Colonic mucosa (tissue), 4 donors: Measurements from ENCODE around the gene AP2A2. TPM values are rescaled to one million over a fixed set of nuclear protein-coding genes. Genes with fewer than 3 reads are reported as not detected.

ENCODE experiments used
- DNase-seq: peaks from one replicate; pipeline ENCODE4 v3.0.0-alpha.2; 2020
- H3K27ac ChIP-seq: fragments of 200-600 bp; one replicate; pipeline ENCODE4 v1.8.0; 2021
- H3K27me3 ChIP-seq: fragments of 200-600 bp; one replicate; pipeline ENCODE4 v1.8.0; 2021
- H3K36me3 ChIP-seq: fragments of 200-600 bp; one replicate; pipeline ENCODE4 v1.8.0; 2021
- H3K4me1 ChIP-seq: fragments of 200-600 bp; one replicate; pipeline ENCODE4 v1.8.0; 2021; ENCODE audit warnings: mild to moderate bottlenecking
- H3K4me3 ChIP-seq: fragments of 200-600 bp; one replicate; pipeline ENCODE4 v1.8.0; 2021
- H3K9ac ChIP-seq, 2 donors: one replicate each; pipeline ENCODE4 v1.7.0; 2013; ENCODE audit warnings: control low read depth in 2 of 2, low read depth in 2 of 2, low read length in 2 of 2
- H3K9me3 ChIP-seq: fragments of 200-600 bp; one replicate; pipeline ENCODE4 v1.8.0; 2021
- intact Hi-C: fragments of 100-400 bp; cut with DNase I; formaldehyde crosslinking; loops from one replicate; pipeline ENCODE4 v1.14.1; 2022
- total RNA-seq, 2 donors: library from RNA; stranded (reverse); fragmentation: NEBNext Ultra II Directional in 1 of 2; extraction: Animal tissue kit (Norgen Biotek cat#: 25700) in 1 of 2; gene quantifications; one replicate each; pipeline ENCODE4 v1.2.1, GENCODE V29; 2021
- TF ChIP-seq, protein P1 (sequence below): fragments of 200-600 bp; IDR thresholded peaks from one replicate; pipeline ENCODE4 v1.8.0; 2022; ENCODE audit warnings: antibody characterized with exemption, mild to moderate bottlenecking
- donor health status: healthy.
- donor health status: DM: no; HTN: no; CAD: no.
- donor health status: DM: no; HTN: no; CAD: no.

Gene AP2A2
- total RNA-seq, 2 donors from 2014 or later, result 69.4 to 72.5 TPM

DNA sequence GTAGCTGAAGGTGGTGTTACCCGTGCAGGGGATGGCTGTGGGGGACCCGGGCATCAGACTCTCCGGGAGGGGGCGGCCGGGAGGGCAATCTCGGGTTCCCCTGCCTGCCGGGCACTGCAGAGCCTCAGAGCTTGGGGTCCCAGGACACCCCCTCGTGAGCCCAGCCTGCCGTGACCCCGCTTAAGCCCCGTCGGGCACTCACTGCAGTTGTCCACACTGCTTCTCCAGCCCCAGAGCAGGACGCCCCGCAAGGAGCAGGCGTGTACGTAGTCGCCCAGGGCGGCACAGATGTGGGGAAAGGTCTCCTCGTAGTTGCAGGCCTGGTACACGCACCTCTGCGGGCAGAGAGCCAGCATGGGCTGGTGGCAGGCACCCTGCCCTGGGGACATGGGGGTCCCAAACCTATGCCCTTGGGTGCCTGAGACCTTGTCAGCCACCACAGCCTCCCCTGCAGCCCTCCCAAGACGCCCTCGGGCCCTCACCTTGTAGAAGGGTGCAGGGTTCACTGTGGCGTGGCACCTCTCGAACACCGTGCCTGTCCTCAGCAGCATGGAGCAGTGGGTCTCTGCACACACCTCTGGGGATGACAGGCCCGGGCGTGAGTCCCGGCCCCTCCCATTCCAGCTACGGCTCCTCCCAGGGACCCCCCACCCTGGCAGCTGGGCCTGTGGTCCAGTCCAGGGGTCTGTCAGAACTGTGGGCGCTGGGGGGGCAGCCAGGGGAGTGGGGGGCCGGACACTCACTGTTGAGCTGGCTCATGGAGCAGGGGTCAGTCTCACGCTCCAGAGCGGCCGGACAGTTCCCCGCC, 102.0 kb downstream of the AP2A2 start:
- intact Hi-C loops, result no loop called here
- no peak overlapping the region for H3K27ac ChIP-seq
- no peaks in the 10 kb centered on the region for H3K9me3 ChIP-seq
- H3K36me3 ChIP-seq, result no peaks in the 10 kb centered on the region
- no peak overlapping the region for H3K9ac ChIP-seq
- H3K27me3 ChIP-seq, result no peaks in the 10 kb centered on the region
- H3K4me1 ChIP-seq, result no peaks in the 10 kb centered on the region
- TF ChIP-seq, protein P1, sequence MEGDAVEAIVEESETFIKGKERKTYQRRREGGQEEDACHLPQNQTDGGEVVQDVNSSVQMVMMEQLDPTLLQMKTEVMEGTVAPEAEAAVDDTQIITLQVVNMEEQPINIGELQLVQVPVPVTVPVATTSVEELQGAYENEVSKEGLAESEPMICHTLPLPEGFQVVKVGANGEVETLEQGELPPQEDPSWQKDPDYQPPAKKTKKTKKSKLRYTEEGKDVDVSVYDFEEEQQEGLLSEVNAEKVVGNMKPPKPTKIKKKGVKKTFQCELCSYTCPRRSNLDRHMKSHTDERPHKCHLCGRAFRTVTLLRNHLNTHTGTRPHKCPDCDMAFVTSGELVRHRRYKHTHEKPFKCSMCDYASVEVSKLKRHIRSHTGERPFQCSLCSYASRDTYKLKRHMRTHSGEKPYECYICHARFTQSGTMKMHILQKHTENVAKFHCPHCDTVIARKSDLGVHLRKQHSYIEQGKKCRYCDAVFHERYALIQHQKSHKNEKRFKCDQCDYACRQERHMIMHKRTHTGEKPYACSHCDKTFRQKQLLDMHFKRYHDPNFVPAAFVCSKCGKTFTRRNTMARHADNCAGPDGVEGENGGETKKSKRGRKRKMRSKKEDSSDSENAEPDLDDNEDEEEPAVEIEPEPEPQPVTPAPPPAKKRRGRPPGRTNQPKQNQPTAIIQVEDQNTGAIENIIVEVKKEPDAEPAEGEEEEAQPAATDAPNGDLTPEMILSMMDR, result no peak
- no peak overlapping the region for H3K4me3 ChIP-seq
- DNase-seq, result no peak

DNA sequence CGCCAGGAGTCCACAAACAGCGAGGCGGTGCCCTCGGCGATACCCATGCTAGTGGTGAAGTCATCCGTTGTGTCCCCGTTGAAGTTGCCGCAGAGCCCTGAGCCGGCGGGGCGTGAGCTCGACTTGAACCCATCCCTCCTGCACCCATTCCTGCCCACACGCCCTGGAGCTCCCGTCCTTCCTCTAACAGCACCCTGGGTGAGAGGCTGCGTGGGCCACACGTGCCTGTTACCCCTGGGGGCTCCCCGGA, 102.5 kb downstream of the AP2A2 start:
- no peak overlapping the region for H3K9ac ChIP-seq
- intact Hi-C loops, result no loop called here
- H3K27ac ChIP-seq, result no peak overlapping the region
- no peaks in the 10 kb centered on the region for H3K4me1 ChIP-seq
- TF ChIP-seq, protein P1, result no peak
- H3K27me3 ChIP-seq, result no peaks in the 10 kb centered on the region
- no peaks in the 10 kb centered on the region for H3K9me3 ChIP-seq
- H3K36me3 ChIP-seq, result no peaks in the 10 kb centered on the region
- no peak for DNase-seq
- H3K4me3 ChIP-seq, result no peak overlapping the region

GRCh38 chr11:1028616-1029015, 102.9 kb downstream of the AP2A2 start:
- Histone ChIP-seq H3K27me3 (no peaks in the 10 kb centered on the region), H3K4me1 (no peaks in the 10 kb centered on the region), H3K4me3 (no peak overlapping the region), H3K27ac (no peak overlapping the region), H3K9ac (no peak overlapping the region), H3K9me3 (no peaks in the 10 kb centered on the region), H3K36me3 (no peaks in the 10 kb centered on the region)
- no peak for DNase-seq
- TF ChIP-seq, protein P1, result no peak
- intact Hi-C loops, result no loop called here

GRCh38 chr11:1029051-1029450, 103.4 kb downstream of the AP2A2 start:
- Histone ChIP-seq H3K4me1 (no peaks in the 10 kb centered on the region), H3K27me3 (no peaks in the 10 kb centered on the region), H3K9me3 (no peaks in the 10 kb centered on the region), H3K9ac (no peak overlapping the region), H3K36me3 (no peaks in the 10 kb centered on the region), H3K27ac (no peak overlapping the region), H3K4me3 (no peak overlapping the region)
- no peak for DNase-seq
- TF ChIP-seq, protein P1, result no peak
- intact Hi-C loops, result no loop called here

GRCh38 chr11:1029654-1030053, 104.0 kb downstream of the AP2A2 start:
- H3K27me3 ChIP-seq, result no peaks in the 10 kb centered on the region
- DNase-seq, result no peak
- H3K36me3 ChIP-seq, result no peaks in the 10 kb centered on the region
- no peak overlapping the region for H3K27ac ChIP-seq
- H3K9ac ChIP-seq, result no peak overlapping the region
- intact Hi-C loops, result no loop called here
- TF ChIP-seq, protein P1, result no peak
- H3K4me1 ChIP-seq, result no peaks in the 10 kb centered on the region
- H3K9me3 ChIP-seq, result no peaks in the 10 kb centered on the region
- H3K4me3 ChIP-seq, result no peak overlapping the region
